GM18526 (cell line): Measurements from ENCODE around the gene CSTF2T.

Source experiments
- POLR2A ChIP-seq: IDR thresholded peaks from 3 replicates; pipeline ENCODE4 v1.6.1; 2011; ENCODE audit not compliant: insufficient read length; ENCODE audit errors: extremely low read depth

CSTF2T gene

DNA sequence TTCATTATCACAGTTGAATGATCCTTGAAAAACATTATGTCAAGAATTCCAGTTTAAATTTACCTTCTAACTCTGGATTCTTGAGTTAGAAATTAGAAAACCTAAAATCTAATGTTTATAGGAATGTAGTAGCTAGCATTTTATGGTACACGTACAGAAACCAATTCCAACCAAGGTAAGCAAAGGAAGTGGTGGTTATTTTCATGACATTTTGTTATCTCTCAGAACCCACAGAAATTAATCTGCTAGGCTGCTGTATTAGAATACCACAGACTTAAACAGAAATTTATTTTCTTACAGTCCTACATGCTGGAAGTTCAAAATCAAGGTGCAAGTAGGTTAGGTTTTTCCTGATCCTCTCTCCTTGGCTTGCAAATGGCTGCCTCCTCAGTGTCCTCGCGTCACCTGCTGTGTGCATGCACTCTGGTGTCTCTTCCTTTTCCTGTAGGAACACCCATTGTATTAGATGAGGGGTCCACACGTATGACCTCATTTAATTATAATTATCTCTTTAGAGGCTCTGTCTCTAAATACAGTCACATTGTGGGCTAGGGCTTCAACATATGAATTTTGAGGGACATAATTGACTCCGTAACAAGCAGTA lies 8.5 kb upstream of the CSTF2T start:
- no peak for TF ChIP-seq POLR2A

DNA sequence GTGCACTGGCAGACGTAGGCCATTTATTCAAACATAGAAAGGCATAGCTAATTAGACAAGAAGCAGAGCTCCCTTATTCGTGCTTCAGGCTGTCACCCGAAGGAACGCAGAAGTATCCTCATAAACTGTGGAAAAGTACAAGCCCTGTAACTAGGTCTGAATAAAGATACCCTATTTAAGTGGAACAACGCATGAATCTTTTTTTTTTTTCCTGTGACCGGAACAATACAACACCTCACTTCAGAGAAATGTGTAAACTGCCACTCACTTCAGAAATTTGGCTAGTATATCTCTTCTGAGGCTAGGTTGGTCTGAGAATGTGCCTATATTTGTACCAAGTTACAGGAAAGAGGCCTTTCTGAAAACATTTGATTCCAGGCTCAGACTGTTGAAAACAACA lies 8.0 kb upstream of the CSTF2T start:
- no peak for TF ChIP-seq POLR2A

DNA sequence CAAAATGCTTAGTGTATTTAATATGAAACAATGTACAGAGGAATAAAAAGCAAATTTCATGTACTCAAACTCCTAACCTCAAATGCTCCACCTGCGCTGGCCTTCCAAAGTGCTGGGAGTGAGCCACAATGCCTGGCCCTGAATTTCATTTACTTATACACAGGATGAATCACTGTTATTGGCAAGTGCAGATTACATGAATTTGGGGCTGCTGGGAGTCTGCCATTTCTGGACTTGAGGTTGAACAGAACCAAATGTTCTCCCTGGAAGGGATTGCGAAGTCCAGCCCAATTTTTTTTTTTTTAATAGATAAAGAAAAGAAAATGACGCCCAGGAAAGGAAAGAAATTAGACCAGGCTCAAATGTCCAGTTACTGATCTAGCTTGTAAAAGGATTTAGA lies 6.8 kb upstream of the CSTF2T start:
- no peak for TF ChIP-seq POLR2A

DNA sequence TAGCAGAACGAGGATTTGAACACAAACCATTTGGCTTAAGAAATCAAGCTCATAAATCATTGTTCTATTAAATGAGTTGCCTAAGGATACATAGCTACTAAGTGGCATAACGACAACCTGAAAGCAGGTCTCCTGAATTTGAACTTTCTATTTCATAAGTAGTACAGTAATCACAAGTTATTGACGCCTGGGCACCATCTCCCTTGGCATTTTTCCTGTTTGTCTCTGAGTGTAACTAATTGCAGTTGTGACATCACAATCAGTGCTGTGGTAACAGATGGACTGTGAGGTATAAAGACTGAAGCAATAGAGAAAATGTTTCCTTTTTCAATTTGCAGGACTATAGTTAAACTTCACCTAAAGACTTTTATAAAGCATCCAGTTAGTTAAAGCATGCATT lies 6.4 kb upstream of the CSTF2T start:
- no peak for TF ChIP-seq POLR2A

DNA sequence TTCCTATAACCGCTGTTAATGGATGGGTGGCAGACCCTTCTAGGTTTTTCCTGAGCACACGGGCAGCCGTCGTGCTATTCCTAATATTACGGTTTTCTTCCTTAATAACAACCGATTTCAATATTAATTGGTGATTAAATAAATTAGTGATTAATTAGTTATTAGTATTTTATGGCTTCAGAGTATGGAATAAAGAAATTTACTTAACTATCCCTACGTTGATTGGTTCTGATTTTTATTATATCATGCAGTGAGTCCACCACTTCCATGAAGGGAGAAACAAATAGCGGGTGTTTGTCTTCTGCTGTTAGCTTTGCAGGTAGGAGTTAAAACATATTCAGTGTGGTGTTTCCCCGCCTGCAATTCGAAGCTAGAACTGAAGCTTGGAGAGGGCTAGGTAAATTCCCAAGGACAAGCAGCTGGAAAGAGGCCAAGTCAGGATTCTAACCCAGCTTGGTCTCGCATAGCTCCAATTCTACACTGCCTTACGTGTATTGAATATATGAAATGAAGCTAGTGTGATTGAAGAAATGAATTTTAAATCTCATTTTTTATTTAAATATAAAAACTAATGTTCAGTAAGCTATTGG lies 928 bp upstream of the CSTF2T start:
- TF ChIP-seq POLR2A = no peak

DNA sequence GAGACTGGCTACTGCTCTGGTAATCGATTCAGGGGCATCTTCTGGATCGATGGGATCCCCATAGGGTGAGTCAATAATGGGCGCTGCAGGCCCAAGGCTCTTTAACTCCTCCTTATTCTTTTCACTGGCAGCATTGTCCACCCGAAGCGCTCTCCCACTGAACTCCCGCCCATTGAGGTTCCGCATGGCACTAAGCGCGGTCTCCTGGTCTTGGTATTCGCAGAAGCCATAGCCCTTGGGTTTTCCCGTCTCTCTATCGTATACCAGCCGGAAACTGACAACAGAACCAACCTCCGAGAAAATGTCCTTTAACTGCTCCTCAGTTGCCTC lies 285 bp downstream of the CSTF2T start:
- TF ChIP-seq POLR2A = no peak

DNA sequence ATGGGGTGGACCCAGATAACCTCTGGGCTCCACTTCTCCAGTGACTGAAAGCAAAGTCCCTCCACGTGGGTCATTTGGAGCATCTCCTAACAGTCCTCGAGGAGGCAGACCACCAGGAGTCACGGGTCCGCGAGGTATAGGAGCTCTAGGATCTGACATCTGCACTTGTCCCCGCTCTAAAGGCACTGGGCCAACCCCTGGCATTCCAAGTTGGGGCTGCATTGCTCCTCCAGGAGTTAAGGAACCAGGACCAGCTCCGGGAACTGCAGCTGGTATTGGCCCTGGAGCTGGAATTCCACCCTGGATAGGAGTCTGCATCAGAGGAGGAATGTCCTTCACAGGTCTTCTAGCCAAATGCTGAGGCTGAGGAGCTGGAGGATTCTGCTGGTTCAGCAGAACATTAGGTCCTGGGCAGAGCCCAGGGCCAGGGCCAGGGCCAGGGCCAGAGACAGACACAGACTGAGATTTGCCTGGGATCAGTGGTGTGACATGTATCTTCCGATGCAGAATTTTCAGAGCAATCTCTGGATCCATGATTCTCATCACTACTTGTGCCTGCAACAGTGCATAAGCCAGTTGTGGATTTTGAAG lies 827 bp downstream of the CSTF2T start:
- no peak for TF ChIP-seq POLR2A

DNA sequence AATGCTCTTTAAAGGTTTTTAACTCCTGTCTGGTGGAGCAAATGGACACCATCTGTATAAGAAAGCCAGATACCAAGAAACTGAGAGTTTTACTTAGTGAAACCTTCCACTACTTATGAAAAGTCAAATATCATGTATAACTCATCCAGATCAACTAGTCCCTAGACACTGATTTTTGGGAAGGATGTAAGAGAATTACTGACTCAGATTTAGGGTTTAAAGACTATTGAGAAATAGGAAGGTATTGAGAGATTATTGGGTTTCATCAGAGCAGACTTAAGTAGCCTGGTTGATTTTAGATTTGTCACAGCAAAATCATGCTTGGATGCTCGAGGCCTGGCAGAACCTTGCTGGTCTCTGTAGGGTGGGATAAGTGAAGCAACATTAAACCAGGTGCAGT lies 3.1 kb downstream of the CSTF2T start:
- no peak for TF ChIP-seq POLR2A

DNA sequence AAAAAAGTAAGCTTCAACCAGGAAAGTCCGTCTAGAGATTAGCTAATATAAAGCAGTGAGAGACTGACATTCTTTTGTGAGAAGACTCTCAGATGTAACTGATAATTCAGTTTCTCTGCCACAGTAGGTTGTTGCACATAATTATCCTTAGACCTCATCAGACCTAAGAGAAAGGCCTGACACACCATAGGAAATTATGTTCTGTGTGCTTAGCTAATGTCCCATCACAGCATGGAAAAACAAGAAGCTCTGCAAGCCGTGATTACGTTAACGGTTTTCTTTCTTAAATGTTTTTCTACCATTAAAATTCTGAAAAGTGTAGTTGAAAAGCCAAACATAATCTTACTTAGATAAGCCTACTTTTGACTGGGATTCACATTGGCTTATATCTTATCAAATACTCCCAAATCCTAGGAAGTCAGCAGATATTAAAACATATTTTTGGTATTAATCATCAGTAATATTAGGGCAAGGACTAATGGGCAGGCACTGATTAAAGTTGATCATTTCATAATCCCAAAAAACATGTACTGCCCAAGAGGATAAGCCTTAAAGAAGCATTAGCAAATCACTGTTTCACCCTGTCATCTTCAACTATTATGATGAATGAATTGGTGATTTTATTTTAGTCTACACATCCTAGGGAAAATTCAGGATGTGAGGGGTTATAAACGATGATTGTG lies 5.2 kb downstream of the CSTF2T start:
- no peak for TF ChIP-seq POLR2A

DNA sequence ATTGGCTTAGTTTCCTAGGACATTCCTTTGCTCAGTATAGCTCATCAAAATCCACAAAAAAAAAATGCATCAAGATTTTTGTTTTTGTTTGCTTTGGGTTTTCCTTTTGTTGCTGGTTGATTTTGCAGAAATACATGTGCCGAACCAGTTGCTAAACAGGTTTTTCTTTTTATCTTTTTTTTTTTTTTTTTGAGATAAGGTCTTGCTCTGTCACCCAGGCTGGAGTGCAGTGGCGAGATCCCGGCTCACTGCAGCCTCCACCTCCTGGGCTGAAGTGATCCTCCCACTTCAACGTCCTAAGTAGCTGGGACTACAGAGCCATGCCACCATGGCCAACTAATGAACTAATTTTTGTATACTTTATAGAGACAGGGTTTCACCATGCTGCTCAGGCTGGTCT lies 8.3 kb downstream of the CSTF2T start:
- no peak for TF ChIP-seq POLR2A

DNA sequence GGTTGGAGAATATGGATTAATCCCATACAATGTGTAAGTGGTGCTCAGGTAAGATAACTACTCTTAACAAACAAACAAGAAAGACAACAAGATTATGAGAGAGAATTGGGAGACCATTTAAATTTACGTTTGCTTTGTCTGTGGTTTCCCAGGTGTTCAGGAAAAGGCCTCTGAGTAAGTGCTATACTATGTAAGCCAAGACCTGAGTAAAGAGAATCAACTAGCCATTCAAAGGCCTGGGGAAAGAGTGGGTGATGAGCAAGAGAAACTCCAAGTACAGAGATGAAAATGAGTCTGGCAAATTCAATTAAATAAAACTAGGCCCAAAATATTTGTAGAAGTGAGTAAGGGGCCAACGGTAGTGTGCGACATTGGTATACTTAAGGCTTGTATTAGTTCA lies 9.9 kb downstream of the CSTF2T start:
- no peak for TF ChIP-seq POLR2A

DNA sequence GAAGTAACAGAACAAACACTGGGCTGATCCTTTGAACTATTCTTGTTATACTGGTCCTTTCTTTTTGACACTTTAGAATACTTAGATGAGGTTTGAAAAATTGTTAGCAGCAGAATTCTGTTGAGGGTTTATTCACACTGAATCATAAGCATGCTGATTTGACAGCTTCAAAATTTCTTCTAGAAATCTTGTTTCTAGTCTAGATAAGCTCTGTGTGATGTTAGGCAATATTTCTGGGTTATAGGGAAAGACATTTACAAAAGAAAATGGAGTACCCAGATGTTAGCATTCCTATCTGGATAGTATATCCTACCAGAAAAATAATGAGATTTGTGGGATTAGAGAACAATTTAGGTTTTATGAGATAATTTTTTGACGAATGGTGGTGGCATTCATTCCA lies 12.1 kb downstream of the CSTF2T start:
- TF ChIP-seq POLR2A = no peak

DNA sequence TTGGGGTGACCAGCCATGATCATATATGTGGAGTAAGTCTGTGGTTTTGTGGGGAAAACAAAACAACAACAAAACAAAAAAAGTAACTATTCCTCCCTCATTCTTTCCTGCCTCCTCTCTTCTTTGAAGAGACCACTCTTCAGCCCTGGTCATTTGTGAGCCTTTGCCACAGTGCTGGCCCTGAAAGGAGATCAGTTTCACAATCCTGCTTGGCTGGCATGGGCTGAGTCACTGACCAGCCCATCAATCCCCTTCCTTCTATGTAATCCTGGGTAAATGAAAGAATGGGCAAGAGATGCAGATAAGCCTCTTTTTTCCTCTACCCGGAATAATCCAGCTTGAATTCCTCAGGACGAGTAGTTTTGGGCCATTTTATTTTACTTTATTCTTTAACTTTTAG lies 13.6 kb downstream of the CSTF2T start:
- no peak for TF ChIP-seq POLR2A

DNA sequence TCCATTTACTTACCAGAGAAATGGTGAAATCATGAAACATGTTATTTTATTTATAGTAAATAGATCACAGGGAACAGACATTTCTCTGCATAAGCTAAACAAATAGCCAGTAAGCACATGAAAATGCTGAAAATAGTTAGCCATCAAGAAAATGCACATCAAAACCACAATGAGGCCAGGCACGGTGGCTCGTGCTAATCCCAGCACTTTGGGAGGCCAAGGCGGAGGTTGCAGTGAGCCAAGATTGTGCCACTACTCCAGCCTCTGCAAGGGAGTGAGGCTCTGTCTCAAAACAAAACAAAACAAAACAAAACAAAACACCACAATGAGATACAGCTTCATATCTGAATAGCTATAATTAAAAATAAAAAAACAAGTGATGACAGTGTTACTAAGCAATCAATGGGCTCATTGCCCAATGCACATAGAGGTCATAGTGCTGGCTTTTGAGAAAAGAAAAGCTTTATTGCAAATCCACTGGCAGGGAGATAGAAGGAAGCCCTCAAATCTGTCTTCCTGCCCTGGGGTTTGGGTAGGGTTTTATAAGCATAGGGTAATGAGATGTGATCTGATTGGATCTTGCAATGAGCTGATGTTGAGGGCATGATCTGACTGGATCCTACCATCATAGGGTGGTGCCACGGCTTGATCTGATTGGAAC lies 16.2 kb downstream of the CSTF2T start:
- no peak for TF ChIP-seq POLR2A

DNA sequence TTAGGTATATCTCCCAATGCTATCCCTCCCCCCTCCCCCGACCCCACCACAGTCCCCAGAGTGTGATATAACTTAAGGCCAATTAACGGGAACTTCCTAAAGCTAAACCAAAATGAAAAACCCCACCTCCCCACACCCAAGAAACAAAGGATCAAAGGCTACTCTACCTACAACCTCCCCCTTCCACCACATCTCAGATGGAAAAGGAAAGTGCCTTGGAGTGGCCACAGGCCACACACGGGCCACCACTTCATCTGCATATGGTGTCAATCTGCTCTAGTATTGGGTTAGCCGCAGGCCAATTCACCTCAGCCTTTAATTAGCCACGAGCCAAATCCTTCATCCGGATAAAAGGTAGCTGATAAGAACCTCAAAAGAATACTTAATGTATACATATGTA lies 19.6 kb downstream of the CSTF2T start:
- TF ChIP-seq POLR2A = no peak

DNA sequence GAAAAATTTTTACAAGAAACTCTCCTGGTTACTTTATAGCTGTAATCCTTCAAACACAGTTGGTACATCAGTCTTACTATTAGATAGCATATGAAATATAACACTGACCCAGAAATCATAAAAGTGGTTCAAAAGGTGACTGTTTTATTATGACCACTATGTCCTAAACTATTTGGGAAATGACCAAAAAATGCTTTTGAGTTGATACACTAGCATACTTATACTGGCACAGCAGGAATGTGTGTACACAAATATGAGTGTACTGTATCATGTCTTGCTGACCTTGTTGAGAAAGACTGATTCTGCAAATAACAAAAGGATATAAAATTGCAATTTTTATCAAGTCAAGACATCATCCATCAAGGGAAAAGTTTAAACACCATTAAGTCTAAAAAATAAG lies 24.3 kb downstream of the CSTF2T start:
- TF ChIP-seq POLR2A = no peak
